Fibroblast of skin of left biceps (primary cell): ENCODE results near the gene PPP2R1A.
A peak's percentile ranks its signal among the peaks of the same experiment; 100 is the strongest.
"Not testable (repeated sequence)": the region's sequence is repeated elsewhere in the genome, so short reads cannot be mapped to it uniquely, and the experiment has no call there.

Experiments used
- DNase-seq, 2 experiments: peaks; one replicate each; pipeline ENCODE4 v3.0.0-alpha.2; 2013; ENCODE audit warnings: low read depth in 2 of 2

PPP2R1A gene

GRCh38 chr19:52244021-52244420 is 54.2 kb downstream of the PPP2R1A start:
- DNase-seq = no peak

GRCh38 chr19:52248241-52248640 is 58.4 kb downstream of the PPP2R1A start:
- no peak for DNase-seq

GRCh38 chr19:52258426-52258825 is 68.6 kb downstream of the PPP2R1A start:
- DNase-seq = no peak

GRCh38 chr19:52265556-52265955 is 75.7 kb downstream of the PPP2R1A start:
- DNase-seq = not testable (repeated sequence)

GRCh38 chr19:52269338-52270261 is 79.7 kb downstream of the PPP2R1A start, which contains the start of gene ZNF766:
Gene ZNF766, plus strand, starts transcription at chr19:52269587. Its CDS starts 27 bp downstream, at chr19:52269614.
- peak; percentile 82 to 86 for DNase-seq

- no peak for DNase-seq
Observed at GRCh38 chr19:52270266-52270885, 80.5 kb downstream of the PPP2R1A start.

GRCh38 chr19:52273301-52273700 is 83.4 kb downstream of the PPP2R1A start:
- DNase-seq = no peak

- no peak for DNase-seq
Observed at GRCh38 chr19:52274191-52274590, 84.3 kb downstream of the PPP2R1A start.

- no peak for DNase-seq
Observed at GRCh38 chr19:52275988-52276387, 86.1 kb downstream of the PPP2R1A start.

GRCh38 chr19:52277471-52277870 is 87.6 kb downstream of the PPP2R1A start:
- no peak for DNase-seq
